IMR-90 (cell line): ENCODE data around the gene ANO1.

Experiments used
- POLR2A ChIP-seq: IDR thresholded peaks from 2 replicates; pipeline ENCODE4 v1.6.1; 2012; ENCODE audit warnings: mild to moderate bottlenecking, low read depth, low read length
- TF ChIP-seq, protein P1 (sequence below): conservative IDR thresholded peaks from 2 replicates; pipeline ENCODE4 v1.5.1; 2012; ENCODE audit warnings: mild to moderate bottlenecking, low read depth, low read length, improper control_type of control experiment

DNA sequence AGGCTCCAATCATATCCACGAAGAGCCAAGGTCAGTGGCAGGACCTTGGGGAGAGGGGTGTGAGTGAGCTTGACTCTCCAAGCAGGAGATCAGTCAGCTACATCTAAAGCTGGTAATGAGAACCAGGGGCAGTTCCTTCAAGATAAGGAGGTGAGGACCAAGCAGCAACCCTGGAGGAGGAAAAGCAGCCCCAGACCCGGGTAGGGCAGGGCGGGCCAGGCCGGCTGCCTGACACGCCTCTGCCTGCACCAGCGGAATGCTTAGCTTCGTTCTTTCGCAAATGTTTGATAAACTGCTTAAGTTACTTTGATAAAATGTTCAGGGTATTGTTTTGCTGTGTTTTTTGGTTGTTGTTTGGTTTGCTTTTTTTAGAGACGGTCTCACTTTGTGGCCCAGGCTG is 106.3 kb downstream of the ANO1 start:
- TF ChIP-seq, protein P1, sequence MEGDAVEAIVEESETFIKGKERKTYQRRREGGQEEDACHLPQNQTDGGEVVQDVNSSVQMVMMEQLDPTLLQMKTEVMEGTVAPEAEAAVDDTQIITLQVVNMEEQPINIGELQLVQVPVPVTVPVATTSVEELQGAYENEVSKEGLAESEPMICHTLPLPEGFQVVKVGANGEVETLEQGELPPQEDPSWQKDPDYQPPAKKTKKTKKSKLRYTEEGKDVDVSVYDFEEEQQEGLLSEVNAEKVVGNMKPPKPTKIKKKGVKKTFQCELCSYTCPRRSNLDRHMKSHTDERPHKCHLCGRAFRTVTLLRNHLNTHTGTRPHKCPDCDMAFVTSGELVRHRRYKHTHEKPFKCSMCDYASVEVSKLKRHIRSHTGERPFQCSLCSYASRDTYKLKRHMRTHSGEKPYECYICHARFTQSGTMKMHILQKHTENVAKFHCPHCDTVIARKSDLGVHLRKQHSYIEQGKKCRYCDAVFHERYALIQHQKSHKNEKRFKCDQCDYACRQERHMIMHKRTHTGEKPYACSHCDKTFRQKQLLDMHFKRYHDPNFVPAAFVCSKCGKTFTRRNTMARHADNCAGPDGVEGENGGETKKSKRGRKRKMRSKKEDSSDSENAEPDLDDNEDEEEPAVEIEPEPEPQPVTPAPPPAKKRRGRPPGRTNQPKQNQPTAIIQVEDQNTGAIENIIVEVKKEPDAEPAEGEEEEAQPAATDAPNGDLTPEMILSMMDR: no peak
- TF ChIP-seq POLR2A: no peak
